PFSK-1 (cell line): ENCODE data around the gene REPIN1.

Source experiments
- FOXP2 ChIP-seq: optimal IDR thresholded peaks from 2 replicates; pipeline ENCODE3; 2011; ENCODE audit warnings: borderline replicate concordance, control low read depth, inconsistent platforms; ENCODE audit not compliant: insufficient read depth; ENCODE audit errors: extremely low read length, extremely low read depth
- POLR2AphosphoS5 ChIP-seq: IDR thresholded peaks from 2 replicates; pipeline ENCODE4 v1.6.1; 2012; ENCODE audit warnings: low read depth, mild to moderate bottlenecking, control low read depth, low read length, moderate library complexity
- REST ChIP-seq, 2 experiments: IDR thresholded peaks; 2 replicates each; pipeline versions ENCODE4 v1.6.1 to v1.8.0; 2011 to 2012; ENCODE audit warnings: low read depth in 2 of 2, low read length in 2 of 2, control low read depth in 1 of 2, inconsistent platforms in 1 of 2, mild to moderate bottlenecking in 1 of 2, moderate library complexity in 1 of 2; ENCODE audit not compliant: insufficient read depth in 1 of 2
- SIN3A ChIP-seq: IDR thresholded peaks from 2 replicates; pipeline ENCODE4 v1.6.1; 2012; ENCODE audit warnings: mild to moderate bottlenecking, low read length, moderate library complexity, borderline replicate concordance; ENCODE audit not compliant: insufficient read depth
- TAF1 ChIP-seq: IDR thresholded peaks from 2 replicates; pipeline ENCODE4 v1.6.1; 2012; ENCODE audit warnings: low read length, control low read depth, borderline replicate concordance; ENCODE audit not compliant: insufficient read depth

The REPIN1 gene

GRCh38 chr7:150410680-150411346, 42.2 kb downstream of the REPIN1 start:
- no peak for TF ChIP-seq REST (IDR thresholded peaks at IDR 0.05; ENCODE audit: insufficient read depth in 1 of 2, low read depth in 2 of 2, low read length in 2 of 2)
- TF ChIP-seq FOXP2, result no peak
- no peak for TF ChIP-seq SIN3A
- no peak for TF ChIP-seq TAF1
- TF ChIP-seq POLR2AphosphoS5, result no peak

GRCh38 chr7:150411606-150412005, 43.0 kb downstream of the REPIN1 start:
- TF ChIP-seq TAF1 (no peak), FOXP2 (no peak), REST (IDR thresholded peaks at IDR 0.05; ENCODE audit: insufficient read depth in 1 of 2, low read depth in 2 of 2, low read length in 2 of 2) (no peak), SIN3A (no peak), POLR2AphosphoS5 (no peak)

GRCh38 chr7:150412016-150412415, 43.4 kb downstream of the REPIN1 start:
- TF ChIP-seq REST (IDR thresholded peaks at IDR 0.05; ENCODE audit: insufficient read depth in 1 of 2, low read depth in 2 of 2, low read length in 2 of 2) (no peak), TAF1 (no peak), SIN3A (no peak), FOXP2 (no peak), POLR2AphosphoS5 (no peak)

GRCh38 chr7:150412518-150413488, 44.2 kb downstream of the REPIN1 start:
- TF ChIP-seq TAF1 (no peak), SIN3A (no peak), POLR2AphosphoS5 (no peak), FOXP2 (no peak), REST (IDR thresholded peaks at IDR 0.05; ENCODE audit: insufficient read depth in 1 of 2, low read depth in 2 of 2, low read length in 2 of 2) (no peak)
